Loucy (cell line): ENCODE data around the gene DGAT2.

ENCODE experiments used
- H2AFZ ChIP-seq: fragments of 200-600 bp; sonication (generic); 2 replicates; pipeline ENCODE4 v1.6.0; 2016; ENCODE audit warnings: antibody characterized with exemption, mild to moderate bottlenecking, low read length, moderate library complexity
- H3F3A ChIP-seq: fragments of 200-600 bp; 2 replicates; pipeline ENCODE4 v1.6.0; 2016; ENCODE audit warnings: antibody characterized with exemption, low read depth, mild to moderate bottlenecking
- H3K27me3 ChIP-seq: fragments of 200-600 bp; sonication (generic); 2 replicates; pipeline ENCODE4 v1.6.1; 2014; ENCODE audit warnings: low read length, mild to moderate bottlenecking; ENCODE audit not compliant: insufficient read depth, poor library complexity, severe bottlenecking
- H3K36me3 ChIP-seq: fragments of 200-600 bp; sonication (generic); 2 replicates; pipeline ENCODE4 v1.6.1; 2016; ENCODE audit warnings: low read length; ENCODE audit not compliant: insufficient read depth
- H3K4me1 ChIP-seq: fragments of 200-600 bp; sonication (generic); 2 replicates; pipeline ENCODE4 v1.5.1; 2014; ENCODE audit warnings: low read length, mild to moderate bottlenecking; ENCODE audit not compliant: insufficient read depth, poor library complexity, severe bottlenecking
- H3K4me2 ChIP-seq: fragments of 200-600 bp; sonication (generic); 2 replicates; pipeline ENCODE4 v1.6.0; 2014; ENCODE audit warnings: antibody characterized with exemption, low read length, low read depth, mild to moderate bottlenecking; ENCODE audit not compliant: poor library complexity, severe bottlenecking
- H3K4me3 ChIP-seq: fragments of 200-600 bp; sonication (generic); 2 replicates; pipeline ENCODE4 v1.5.1; 2014; ENCODE audit warnings: low read length, mild to moderate bottlenecking, mixed read lengths; ENCODE audit not compliant: poor library complexity, severe bottlenecking
- H3K79me2 ChIP-seq: fragments of 200-600 bp; sonication (generic); 2 replicates; pipeline ENCODE4 v1.6.1; 2014; ENCODE audit warnings: low read length; ENCODE audit not compliant: insufficient read depth
- H3K9ac ChIP-seq: fragments of 200-600 bp; sonication (generic); 2 replicates; pipeline ENCODE4 v1.6.0; 2014; ENCODE audit warnings: mild to moderate bottlenecking, low read depth, low read length, moderate library complexity; ENCODE audit not compliant: poor library complexity, severe bottlenecking
- H3K9me2 ChIP-seq: fragments of 200-600 bp; sonication (generic); replicated peaks from 2 replicates; pipeline ENCODE4 v1.6.1; 2016; ENCODE audit warnings: low read depth, low read length, mixed read lengths
- H3K9me3 ChIP-seq: fragments of 200-600 bp; sonication (generic); 2 replicates; pipeline ENCODE4 v1.6.1; 2014; ENCODE audit warnings: mild to moderate bottlenecking, antibody characterized with exemption, low read length, low read depth; ENCODE audit not compliant: insufficient read depth
- H4K20me1 ChIP-seq: fragments of 200-600 bp; sonication (generic); 2 replicates; pipeline ENCODE4 v1.6.0; 2014; ENCODE audit warnings: antibody characterized with exemption, low read length, mild to moderate bottlenecking; ENCODE audit not compliant: insufficient read depth, poor library complexity, severe bottlenecking
- EZH2phosphoT487 ChIP-seq: fragments of 200-600 bp; IDR thresholded peaks from 2 replicates; pipeline ENCODE4 v1.6.1; 2018; ENCODE audit warnings: antibody characterized with exemption, mild to moderate bottlenecking, moderate library complexity, borderline replicate concordance
- TF ChIP-seq, protein P1 (sequence below): fragments of 200-600 bp; sonication (generic); conservative IDR thresholded peaks from 2 replicates; pipeline ENCODE4 v1.5.1; 2014; ENCODE audit warnings: mild to moderate bottlenecking, antibody characterized with exemption, low read length

Gene DGAT2

DNA sequence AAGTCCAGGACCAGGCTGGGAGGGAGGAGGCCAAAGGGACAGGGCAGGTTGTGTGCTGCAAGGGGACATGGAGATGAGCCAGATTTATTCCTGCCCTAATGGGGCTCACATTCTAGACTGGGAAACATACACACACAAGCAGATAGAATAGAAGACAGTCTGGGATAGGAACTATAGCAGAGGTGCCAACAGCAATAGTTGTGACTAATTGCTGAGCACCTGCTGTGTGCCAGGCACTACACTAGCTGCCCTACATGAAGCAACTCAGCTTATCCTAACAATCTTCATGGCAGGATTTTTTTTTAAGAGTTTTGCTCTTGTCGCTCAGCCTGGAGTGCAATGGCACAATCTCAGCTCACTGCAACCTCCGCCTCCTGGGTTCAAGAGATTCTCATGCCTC, 39.6 kb upstream of the DGAT2 start:
- Histone ChIP-seq H3K4me2 (no peak overlapping the region), H3K9me3 (no peaks in the 10 kb centered on the region), H3K9me2 (no peaks in the 10 kb centered on the region), H3K4me1 (no peaks in the 10 kb centered on the region), H3K9ac (no peak overlapping the region), H3K79me2 (no peaks in the 10 kb centered on the region), H3K36me3 (no peaks in the 10 kb centered on the region), H3K4me3 (no peak overlapping the region), H2AFZ (no peak overlapping the region), H3K27me3 (no peaks in the 10 kb centered on the region), H4K20me1 (no peaks in the 10 kb centered on the region), H3F3A (no peaks in the 10 kb centered on the region)
- TF ChIP-seq EZH2phosphoT487, result no peak

DNA sequence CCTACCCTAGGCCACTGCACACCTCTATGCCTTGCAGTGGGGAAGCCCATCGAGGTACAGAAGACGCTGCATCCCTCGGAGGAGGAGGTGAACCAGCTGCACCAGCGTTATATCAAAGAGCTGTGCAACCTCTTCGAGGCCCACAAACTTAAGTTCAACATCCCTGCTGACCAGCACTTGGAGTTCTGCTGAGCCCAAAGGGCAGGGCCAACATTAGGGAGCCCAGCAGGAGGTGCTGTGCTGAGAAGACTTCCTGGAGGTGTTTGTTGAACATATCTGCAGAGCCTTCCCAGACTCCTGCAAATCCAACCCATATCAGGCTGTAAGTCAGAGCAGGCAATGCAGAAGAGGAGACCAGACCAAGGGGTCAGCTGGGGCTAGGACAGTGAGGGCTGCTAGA, 37.5 kb upstream of the DGAT2 start:
- no peaks in the 10 kb centered on the region for H3K79me2 ChIP-seq
- no peaks in the 10 kb centered on the region for H4K20me1 ChIP-seq
- TF ChIP-seq, protein P1, sequence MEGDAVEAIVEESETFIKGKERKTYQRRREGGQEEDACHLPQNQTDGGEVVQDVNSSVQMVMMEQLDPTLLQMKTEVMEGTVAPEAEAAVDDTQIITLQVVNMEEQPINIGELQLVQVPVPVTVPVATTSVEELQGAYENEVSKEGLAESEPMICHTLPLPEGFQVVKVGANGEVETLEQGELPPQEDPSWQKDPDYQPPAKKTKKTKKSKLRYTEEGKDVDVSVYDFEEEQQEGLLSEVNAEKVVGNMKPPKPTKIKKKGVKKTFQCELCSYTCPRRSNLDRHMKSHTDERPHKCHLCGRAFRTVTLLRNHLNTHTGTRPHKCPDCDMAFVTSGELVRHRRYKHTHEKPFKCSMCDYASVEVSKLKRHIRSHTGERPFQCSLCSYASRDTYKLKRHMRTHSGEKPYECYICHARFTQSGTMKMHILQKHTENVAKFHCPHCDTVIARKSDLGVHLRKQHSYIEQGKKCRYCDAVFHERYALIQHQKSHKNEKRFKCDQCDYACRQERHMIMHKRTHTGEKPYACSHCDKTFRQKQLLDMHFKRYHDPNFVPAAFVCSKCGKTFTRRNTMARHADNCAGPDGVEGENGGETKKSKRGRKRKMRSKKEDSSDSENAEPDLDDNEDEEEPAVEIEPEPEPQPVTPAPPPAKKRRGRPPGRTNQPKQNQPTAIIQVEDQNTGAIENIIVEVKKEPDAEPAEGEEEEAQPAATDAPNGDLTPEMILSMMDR, result peak; percentile 26; the same call in 1 of the 2 replicates
- TF ChIP-seq EZH2phosphoT487, result no peak
- H3K4me2 ChIP-seq, result no peak overlapping the region
- H3K4me3 ChIP-seq, result no peak overlapping the region
- no peaks in the 10 kb centered on the region for H3K9me3 ChIP-seq
- H3F3A ChIP-seq, result no peaks in the 10 kb centered on the region
- no peaks in the 10 kb centered on the region for H3K9me2 ChIP-seq
- no peaks in the 10 kb centered on the region for H3K36me3 ChIP-seq
- no peaks in the 10 kb centered on the region for H3K4me1 ChIP-seq
- no peak overlapping the region for H2AFZ ChIP-seq
- no peak overlapping the region for H3K9ac ChIP-seq
- H3K27me3 ChIP-seq, result no peaks in the 10 kb centered on the region

DNA sequence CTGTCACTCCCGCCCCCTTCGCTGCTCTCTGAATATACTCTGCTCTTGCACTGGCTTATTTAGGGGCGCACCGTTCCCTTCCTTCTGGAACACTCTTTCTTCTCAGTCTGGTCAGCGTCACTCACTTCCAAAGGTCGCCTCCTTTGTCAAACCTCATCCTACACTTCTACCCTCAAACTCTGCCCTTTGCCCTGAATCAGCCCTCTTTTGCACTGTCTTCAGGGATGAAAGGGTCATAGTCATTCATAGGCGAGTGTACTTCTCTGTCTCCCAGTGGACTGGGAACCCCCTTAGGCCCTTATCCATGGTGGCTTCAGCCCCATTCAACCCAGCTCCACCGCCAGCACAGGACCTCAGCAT, 35.5 kb upstream of the DGAT2 start:
- no peaks in the 10 kb centered on the region for H3K79me2 ChIP-seq
- no peak overlapping the region for H3K4me2 ChIP-seq
- H2AFZ ChIP-seq, result no peak overlapping the region
- H3F3A ChIP-seq, result no peaks in the 10 kb centered on the region
- no peak overlapping the region for H3K4me3 ChIP-seq
- H3K9me2 ChIP-seq, result no peaks in the 10 kb centered on the region
- no peaks in the 10 kb centered on the region for H3K4me1 ChIP-seq
- no peaks in the 10 kb centered on the region for H3K36me3 ChIP-seq
- TF ChIP-seq, protein P1, result no peak
- TF ChIP-seq EZH2phosphoT487, result no peak
- no peak overlapping the region for H3K9ac ChIP-seq
- H4K20me1 ChIP-seq, result no peaks in the 10 kb centered on the region
- H3K27me3 ChIP-seq, result no peaks in the 10 kb centered on the region
- no peaks in the 10 kb centered on the region for H3K9me3 ChIP-seq

DNA sequence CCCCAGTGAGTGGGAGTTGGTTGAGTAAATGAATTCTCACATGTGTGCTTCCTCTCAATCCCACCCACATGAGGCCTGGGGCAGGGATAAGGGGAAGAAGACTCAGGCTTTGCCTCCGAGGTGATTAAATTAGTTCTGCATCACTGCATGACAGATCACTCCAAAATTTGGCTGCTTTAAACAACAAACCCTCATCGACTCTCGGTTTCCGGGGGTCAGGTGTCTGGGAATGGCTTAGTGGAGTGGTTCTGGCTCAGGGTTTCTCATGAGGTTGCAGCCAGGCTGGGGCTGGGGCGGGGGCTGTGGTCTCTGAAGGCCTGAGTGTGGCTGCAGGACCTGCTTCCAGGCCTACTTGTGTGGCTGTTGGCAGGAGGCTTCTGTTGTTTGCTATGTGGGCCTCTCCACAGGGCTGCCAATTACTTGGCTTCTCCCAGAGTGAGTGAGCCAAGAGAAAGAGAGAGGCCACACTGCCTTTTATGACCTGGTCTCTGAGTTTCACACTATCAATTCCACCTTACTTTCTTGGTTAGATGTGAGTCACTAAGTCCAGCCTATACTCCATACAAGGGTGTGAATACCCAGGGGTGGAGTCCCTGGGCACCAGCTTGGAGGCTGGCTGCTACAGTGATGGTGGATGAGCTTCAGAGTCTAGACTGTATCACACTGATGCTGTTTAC, 35.0 kb upstream of the DGAT2 start:
- Histone ChIP-seq H4K20me1 (no peaks in the 10 kb centered on the region), H3K4me2 (no peak overlapping the region), H3K4me1 (no peaks in the 10 kb centered on the region), H3K9me2 (no peaks in the 10 kb centered on the region), H3K9me3 (no peaks in the 10 kb centered on the region), H3K27me3 (no peaks in the 10 kb centered on the region), H3K36me3 (no peaks in the 10 kb centered on the region), H3K4me3 (no peak overlapping the region), H2AFZ (no peak overlapping the region), H3K79me2 (no peaks in the 10 kb centered on the region), H3K9ac (no peak overlapping the region), H3F3A (no peaks in the 10 kb centered on the region)
- TF ChIP-seq, protein P1, result no peak
- TF ChIP-seq EZH2phosphoT487, result no peak
